Peyer's patch (tissue), 4 donors: ENCODE measurements around the gene IGFBP2. TPM values are rescaled to one million over a fixed set of nuclear protein-coding genes. Genes with fewer than 3 reads are reported as not detected.

Experiments
- DNase-seq, 3 donors: peaks; one replicate each; pipeline ENCODE4 v3.0.0-alpha.2; 2017 to 2019
- H3K27ac ChIP-seq, 4 donors: fragments of 200-600 bp; sonication (generic); one replicate each; pipeline ENCODE4 v1.5.1; 2016 to 2019
- H3K27me3 ChIP-seq, 2 donors: fragments of 200-600 bp; sonication (generic); one replicate each; pipeline ENCODE4 v1.5.1; 2019
- H3K36me3 ChIP-seq, 3 donors: fragments of 200-600 bp; sonication (generic); one replicate each; pipeline ENCODE4 v1.5.1; 2016 to 2019
- H3K4me1 ChIP-seq, 4 donors: fragments of 200-600 bp; sonication (generic); one replicate each; pipeline ENCODE4 v1.5.1; 2016 to 2019
- H3K4me3 ChIP-seq, 4 donors: fragments of 200-600 bp; sonication (generic); 1 replicate in 3 of 4; 2 replicates in 1 of 4; pipeline ENCODE4 v1.5.1; 2016 to 2019; ENCODE audit warnings: mild to moderate bottlenecking in 1 of 4
- H3K9me3 ChIP-seq, 4 donors: fragments of 200-600 bp; sonication (generic); one replicate each; pipeline ENCODE4 v1.5.1; 2016 to 2019; ENCODE audit warnings: mild to moderate bottlenecking in 1 of 4
- POLR2A ChIP-seq, 2 donors: fragments of 450-650 bp; IDR thresholded peaks; one replicate each; pipeline ENCODE4 v1.5.1; 2017; ENCODE audit warnings: antibody characterized with exemption in 2 of 2, mild to moderate bottlenecking in 2 of 2, moderate library complexity in 2 of 2
- total RNA-seq, 4 donors: library from RNA; depleted of rRNA; stranded (reverse); fragments of >200 nt; gene quantifications; one replicate each; pipeline ENCODE4 v1.1.0, GENCODE V29; 2016
- TF ChIP-seq, protein P1 (sequence below), 6 experiments: fragments of 450-650 bp in 4 of 6; fragments of 200-600 bp in 2 of 6; sonication (generic) in 1 of 6; IDR thresholded peaks; one replicate each; pipeline ENCODE4 v1.5.1; 2017 to 2019; ENCODE audit warnings: antibody characterized with exemption in 6 of 6, mild to moderate bottlenecking in 3 of 6, moderate library complexity in 1 of 6

Gene IGFBP2
- total RNA-seq, 4 donors from 2014 or later, result 24.8 to 51.9 (median 44.6) TPM

DNA sequence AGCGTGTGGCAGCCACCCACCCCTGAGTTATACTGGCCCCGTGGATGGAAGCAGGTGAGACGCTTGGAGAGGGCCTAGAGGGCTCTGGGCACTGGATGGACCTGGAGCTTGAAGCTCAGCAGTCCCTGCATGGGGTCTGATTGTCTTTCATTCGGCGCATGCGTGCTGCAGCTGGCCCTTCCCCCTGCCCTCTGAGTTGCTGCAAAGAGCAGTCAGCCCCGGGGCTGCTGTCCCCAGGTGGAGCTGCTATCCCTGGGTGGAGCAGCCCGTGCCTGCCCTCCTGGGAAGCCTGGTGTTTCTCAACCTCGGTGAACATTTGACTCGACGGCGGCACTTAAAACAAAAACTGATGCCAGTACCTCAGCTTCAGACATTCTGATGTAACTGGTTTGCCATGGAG, 32.5 kb downstream of the IGFBP2 start:
- Histone ChIP-seq H3K9me3 (no peaks in the 10 kb centered on the region), H3K27me3 (no peaks in the 10 kb centered on the region), H3K27ac (no peak overlapping the region), H3K4me3 (no peak overlapping the region), H3K4me1 (peaks cover 0 to 6% (median 0%) of the 10 kb centered on the region in 4 donors), H3K36me3 (no peaks in the 10 kb centered on the region)
- TF ChIP-seq, protein P1, sequence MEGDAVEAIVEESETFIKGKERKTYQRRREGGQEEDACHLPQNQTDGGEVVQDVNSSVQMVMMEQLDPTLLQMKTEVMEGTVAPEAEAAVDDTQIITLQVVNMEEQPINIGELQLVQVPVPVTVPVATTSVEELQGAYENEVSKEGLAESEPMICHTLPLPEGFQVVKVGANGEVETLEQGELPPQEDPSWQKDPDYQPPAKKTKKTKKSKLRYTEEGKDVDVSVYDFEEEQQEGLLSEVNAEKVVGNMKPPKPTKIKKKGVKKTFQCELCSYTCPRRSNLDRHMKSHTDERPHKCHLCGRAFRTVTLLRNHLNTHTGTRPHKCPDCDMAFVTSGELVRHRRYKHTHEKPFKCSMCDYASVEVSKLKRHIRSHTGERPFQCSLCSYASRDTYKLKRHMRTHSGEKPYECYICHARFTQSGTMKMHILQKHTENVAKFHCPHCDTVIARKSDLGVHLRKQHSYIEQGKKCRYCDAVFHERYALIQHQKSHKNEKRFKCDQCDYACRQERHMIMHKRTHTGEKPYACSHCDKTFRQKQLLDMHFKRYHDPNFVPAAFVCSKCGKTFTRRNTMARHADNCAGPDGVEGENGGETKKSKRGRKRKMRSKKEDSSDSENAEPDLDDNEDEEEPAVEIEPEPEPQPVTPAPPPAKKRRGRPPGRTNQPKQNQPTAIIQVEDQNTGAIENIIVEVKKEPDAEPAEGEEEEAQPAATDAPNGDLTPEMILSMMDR (IDR thresholded peaks at IDR 0.05), result no peak
- no peak for TF ChIP-seq POLR2A (IDR thresholded peaks at IDR 0.05)
- no peak for DNase-seq

DNA sequence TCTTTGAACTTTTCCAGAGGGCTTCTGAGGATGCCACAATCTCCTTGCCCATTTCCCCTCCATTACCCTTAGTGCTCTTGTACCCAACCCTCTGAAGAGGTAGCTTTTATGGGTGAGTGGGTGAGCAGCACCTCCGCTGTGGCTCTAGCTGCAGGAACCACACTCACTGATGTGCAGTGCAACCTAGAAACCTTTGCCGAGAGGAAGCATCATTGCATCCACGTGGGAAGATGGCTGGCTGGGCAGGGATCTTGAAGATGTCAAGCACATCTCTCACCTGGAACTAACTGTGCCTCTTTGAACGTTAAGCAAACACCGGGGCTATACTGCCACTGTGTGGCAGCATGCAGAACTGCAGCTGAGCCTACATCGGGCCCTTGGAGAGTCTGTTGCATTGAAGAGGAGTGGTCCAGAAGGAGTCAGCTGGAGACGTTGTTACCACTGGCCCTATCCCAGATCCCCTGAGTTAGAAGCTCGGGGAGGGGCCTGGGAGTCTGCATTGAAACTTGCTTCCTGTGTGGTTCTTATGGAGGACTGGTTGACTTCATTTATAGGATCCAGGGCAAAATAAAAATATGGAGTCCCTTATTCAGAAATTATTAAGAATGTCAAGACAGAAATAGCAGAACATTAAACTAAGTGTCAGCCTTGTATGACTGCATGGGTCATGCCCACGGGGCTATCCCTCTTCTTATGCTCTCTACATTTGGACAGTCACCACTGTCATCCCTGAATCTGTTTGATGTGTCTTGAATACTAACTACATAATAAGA, 33.4 kb downstream of the IGFBP2 start:
- Histone ChIP-seq H3K4me1 (peaks cover 0 to 6% (median 0%) of the 10 kb centered on the region in 4 donors), H3K27me3 (no peaks in the 10 kb centered on the region), H3K36me3 (no peaks in the 10 kb centered on the region), H3K4me3 (no peak overlapping the region), H3K27ac (no peak overlapping the region), H3K9me3 (no peaks in the 10 kb centered on the region)
- peak; percentile 38 to 83 (median 82) for DNase-seq
- TF ChIP-seq POLR2A (IDR thresholded peaks at IDR 0.05), result no peak
- TF ChIP-seq, protein P1 (IDR thresholded peaks at IDR 0.05), result peak; percentile 68 to 98 (median 95)

DNA sequence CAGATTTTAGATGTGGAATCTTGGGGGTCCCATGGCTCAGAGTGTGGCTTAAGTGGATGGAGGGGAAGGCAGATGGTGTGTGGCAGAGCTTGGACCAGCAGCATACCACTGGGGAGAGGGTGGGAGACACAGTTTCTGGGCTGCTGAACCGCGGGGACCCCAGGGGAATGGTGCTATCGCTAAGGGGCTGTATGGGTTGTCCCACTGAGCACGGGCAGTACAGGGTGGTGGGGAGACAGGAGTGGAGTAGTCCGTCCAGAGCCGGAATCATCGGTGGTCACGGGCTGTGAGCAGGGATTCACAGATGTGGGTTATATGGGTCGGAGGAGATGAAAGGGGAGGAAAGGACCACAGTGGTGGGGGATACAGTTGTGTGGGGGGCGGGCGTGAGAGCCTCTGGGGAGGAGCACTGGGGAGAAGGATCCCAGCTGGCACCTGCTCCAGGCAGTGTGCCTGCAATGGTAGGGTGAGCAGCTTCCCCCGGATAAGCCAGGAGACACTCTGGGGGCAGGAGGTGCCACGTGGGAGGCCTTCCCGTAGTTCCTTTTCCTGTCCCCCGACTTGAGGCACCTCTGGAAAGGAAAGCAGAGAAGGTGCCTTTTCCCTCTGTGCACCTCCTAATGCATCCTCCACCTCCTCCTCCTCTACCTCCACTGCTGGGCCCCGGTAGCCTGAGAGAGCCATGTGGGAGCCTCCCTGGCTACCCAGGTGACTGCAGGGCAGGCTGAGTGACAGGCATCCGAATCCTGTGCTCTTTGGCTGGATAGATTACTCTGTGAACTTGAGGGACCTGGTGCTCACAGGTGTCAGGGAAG, 37.3 kb downstream of the IGFBP2 start:
- Histone ChIP-seq H3K27ac (no peak overlapping the region), H3K4me3 (no peak overlapping the region), H3K9me3 (no peaks in the 10 kb centered on the region), H3K27me3 (no peaks in the 10 kb centered on the region), H3K36me3 (no peaks in the 10 kb centered on the region), H3K4me1 (peaks cover 0 to 4% (median 0%) of the 10 kb centered on the region in 4 donors)
- DNase-seq, result no peak
- TF ChIP-seq, protein P1 (IDR thresholded peaks at IDR 0.05), result no peak
- no peak for TF ChIP-seq POLR2A (IDR thresholded peaks at IDR 0.05)

DNA sequence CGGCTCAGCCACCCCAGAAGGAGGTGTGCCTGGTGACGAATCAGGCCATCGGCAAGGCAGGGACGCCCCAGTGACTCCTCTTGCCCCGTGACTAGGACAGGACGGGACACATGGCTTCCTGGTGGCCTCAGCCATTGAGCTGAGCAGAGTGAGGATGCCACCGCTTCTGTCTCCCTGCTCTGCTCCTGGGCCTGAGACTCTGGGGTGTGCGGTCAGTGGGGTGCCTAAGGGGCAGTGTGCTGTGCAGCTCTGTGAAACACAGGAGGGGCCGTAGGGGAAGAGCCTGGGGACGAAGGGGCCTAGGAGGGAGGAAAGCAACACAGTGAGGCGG, 37.8 kb downstream of the IGFBP2 start:
- no peaks in the 10 kb centered on the region for H3K27me3 ChIP-seq
- H3K36me3 ChIP-seq, result peaks cover 0 to 4% (median 0%) of the 10 kb centered on the region in 3 donors
- H3K9me3 ChIP-seq, result no peaks in the 10 kb centered on the region
- H3K4me1 ChIP-seq, result no peaks in the 10 kb centered on the region
- no peak for DNase-seq
- H3K4me3 ChIP-seq, result no peak overlapping the region
- no peak overlapping the region for H3K27ac ChIP-seq
- no peak for TF ChIP-seq POLR2A (IDR thresholded peaks at IDR 0.05)
- TF ChIP-seq, protein P1 (IDR thresholded peaks at IDR 0.05), result no peak

DNA sequence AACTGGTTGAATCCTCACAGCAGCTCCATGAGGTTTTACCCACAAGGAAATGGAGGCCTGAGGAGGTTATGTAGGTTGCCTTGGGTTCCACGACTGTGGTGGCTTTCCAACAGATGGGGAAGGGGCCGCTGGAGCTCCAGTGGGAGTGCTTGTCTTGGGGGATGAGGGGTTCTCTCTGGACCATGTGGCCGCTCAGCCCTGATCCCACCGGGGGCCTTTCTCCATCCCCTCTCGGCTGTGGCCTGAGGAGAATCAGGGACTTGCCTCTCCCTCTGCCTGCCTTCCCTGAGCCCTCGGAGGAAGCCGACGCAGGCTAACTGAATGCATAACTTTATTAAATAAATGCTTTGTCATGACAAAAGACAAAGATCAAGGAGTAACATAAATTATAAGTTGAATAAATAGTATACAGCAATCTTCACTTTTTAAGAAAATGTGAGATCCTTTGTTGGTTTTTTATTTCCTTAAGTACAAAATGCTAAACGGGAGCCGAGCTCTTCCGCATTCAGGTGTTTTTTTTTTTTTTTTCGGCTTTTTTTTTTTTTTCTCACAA, 38.6 kb downstream of the IGFBP2 start:
- H3K36me3 ChIP-seq, result peaks cover 0 to 13% (median 0%) of the 10 kb centered on the region in 3 donors
- H3K9me3 ChIP-seq, result no peaks in the 10 kb centered on the region
- H3K27me3 ChIP-seq, result no peaks in the 10 kb centered on the region
- no peaks in the 10 kb centered on the region for H3K4me1 ChIP-seq
- no peak overlapping the region for H3K27ac ChIP-seq
- no peak for DNase-seq
- no peak overlapping the region for H3K4me3 ChIP-seq
- TF ChIP-seq POLR2A (IDR thresholded peaks at IDR 0.05), result no peak
- TF ChIP-seq, protein P1 (IDR thresholded peaks at IDR 0.05), result no peak
